ENCODE data around the gene CALHM6. TPM values are rescaled to one million over a fixed set of nuclear protein-coding genes. Genes with fewer than 3 reads are reported as not detected.

Gene CALHM6
- total RNA-seq, 4 donors from 2014 or later = 0.76 to 4.1 (median 1.2) TPM; not detected in 1

- H3K9me3 ChIP-seq = no peaks in the 10 kb centered on the region
Measured at GRCh38 chr6:116431964-116432595, 29.1 kb upstream of the CALHM6 start.

GRCh38 chr6:116433206-116433712 lies 27.9 kb upstream of the CALHM6 start:
- H3K4me3 ChIP-seq = no peak overlapping the region
- H3K4me1 ChIP-seq = no peaks in the 10 kb centered on the region
- H3K36me3 ChIP-seq = peaks cover 44% of the 10 kb centered on the region
- 93% methylated on average over 4 of the region's 4 CpGs for WGBS
- H3K27me3 ChIP-seq = no peaks in the 10 kb centered on the region
- DNase-seq (ENCODE audit: low spot score in 2 of 2) = no peak
- no peaks in the 10 kb centered on the region for H3K9me3 ChIP-seq
- TF ChIP-seq POLR2A (IDR thresholded peaks at IDR 0.05) (no peak), EP300 (IDR thresholded peaks at IDR 0.05) (no peak), CTCF (IDR thresholded peaks at IDR 0.05) (no peak), POLR2AphosphoS5 (IDR thresholded peaks at IDR 0.05) (no peak)
- H3K27ac ChIP-seq = no peak overlapping the region

More at GRCh38 chr6:116431964-116432595, 29.1 kb upstream of the CALHM6 start:
- H3K36me3 ChIP-seq = peaks cover 48% of the 10 kb centered on the region
- no peak for DNase-seq (ENCODE audit: low spot score in 2 of 2)
- no peak overlapping the region for H3K27ac ChIP-seq
- no peak overlapping the region for H3K4me3 ChIP-seq
- TF ChIP-seq EP300 (IDR thresholded peaks at IDR 0.05) (no peak), POLR2AphosphoS5 (IDR thresholded peaks at IDR 0.05) (no peak), POLR2A (IDR thresholded peaks at IDR 0.05) (no peak), CTCF (IDR thresholded peaks at IDR 0.05) (no peak)
- H3K4me1 ChIP-seq = no peaks in the 10 kb centered on the region
- H3K27me3 ChIP-seq = no peaks in the 10 kb centered on the region

- Histone ChIP-seq H3K27ac (no peak overlapping the region), H3K36me3 (peaks cover 36% of the 10 kb centered on the region), H3K4me1 (no peaks in the 10 kb centered on the region), H3K9me3 (no peaks in the 10 kb centered on the region), H3K27me3 (no peaks in the 10 kb centered on the region), H3K4me3 (no peak overlapping the region)
- no peak for DNase-seq (ENCODE audit: low spot score in 2 of 2)
- TF ChIP-seq CTCF (IDR thresholded peaks at IDR 0.05) (no peak), EP300 (IDR thresholded peaks at IDR 0.05) (no peak), POLR2AphosphoS5 (IDR thresholded peaks at IDR 0.05) (no peak), POLR2A (IDR thresholded peaks at IDR 0.05) (no peak)
- 91% methylated on average over 1 of the region's 1 CpG for WGBS
Measured at GRCh38 chr6:116434056-116434725, 27.0 kb upstream of the CALHM6 start.

- H3K9me3 ChIP-seq = no peaks in the 10 kb centered on the region
- H3K27me3 ChIP-seq = no peaks in the 10 kb centered on the region
- no peak overlapping the region for H3K4me3 ChIP-seq
- H3K36me3 ChIP-seq = peaks cover 27% of the 10 kb centered on the region
- 85% methylated on average over 6 of the region's 7 CpGs for WGBS
- DNase-seq (ENCODE audit: low spot score in 2 of 2) = no peak
- H3K4me1 ChIP-seq = no peaks in the 10 kb centered on the region
- no peak for TF ChIP-seq POLR2AphosphoS5 (IDR thresholded peaks at IDR 0.05)
- no peak for TF ChIP-seq EP300 (IDR thresholded peaks at IDR 0.05)
- no peak for TF ChIP-seq POLR2A (IDR thresholded peaks at IDR 0.05)
- no peak for TF ChIP-seq CTCF (IDR thresholded peaks at IDR 0.05)
- no peak overlapping the region for H3K27ac ChIP-seq
Measured at GRCh38 chr6:116436586-116436985, 24.6 kb upstream of the CALHM6 start.

- no peaks in the 10 kb centered on the region for H3K4me1 ChIP-seq
- TF ChIP-seq POLR2AphosphoS5 (IDR thresholded peaks at IDR 0.05) = no peak
- TF ChIP-seq POLR2A (IDR thresholded peaks at IDR 0.05) = no peak
- no peak for TF ChIP-seq EP300 (IDR thresholded peaks at IDR 0.05)
- no peak for TF ChIP-seq CTCF (IDR thresholded peaks at IDR 0.05)
Measured at GRCh38 chr6:116437656-116438055, 23.5 kb upstream of the CALHM6 start.

More at GRCh38 chr6:116437656-116438055, 23.5 kb upstream of the CALHM6 start:
- H3K27ac ChIP-seq = no peak overlapping the region
- H3K4me3 ChIP-seq = no peak overlapping the region
- H3K27me3 ChIP-seq = no peaks in the 10 kb centered on the region
- peaks cover 21% of the 10 kb centered on the region for H3K36me3 ChIP-seq
- no peaks in the 10 kb centered on the region for H3K9me3 ChIP-seq
- no peak for DNase-seq (ENCODE audit: low spot score in 2 of 2)
